ENCODE results near the gene TMEM109. TPM values are rescaled to one million over a fixed set of nuclear protein-coding genes. Genes with fewer than 3 reads are reported as not detected.
A peak's percentile ranks its signal among the peaks of the same experiment; 100 is the strongest.

Gene TMEM109
- total RNA-seq, 1 experiment from 2014 or later, result 18.2 TPM

DNA sequence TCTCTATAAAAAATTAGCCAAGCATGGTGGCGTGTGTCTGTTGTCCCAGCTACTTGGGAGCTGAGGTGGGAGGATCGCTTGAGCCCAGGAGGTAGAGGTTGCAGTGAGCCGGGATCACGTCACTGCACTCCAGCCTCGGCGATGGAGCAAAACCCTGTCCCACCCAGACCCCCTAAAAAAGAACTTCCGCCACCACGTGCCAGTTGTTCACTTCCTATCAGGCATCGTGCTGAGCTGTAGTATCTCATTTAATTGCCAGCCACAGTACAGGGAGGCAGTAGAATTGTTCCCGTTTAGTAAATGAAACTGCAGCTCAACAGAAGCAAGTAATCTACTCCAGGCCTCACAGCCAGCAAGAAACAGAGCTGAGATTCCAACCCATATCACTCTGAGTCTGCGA lies 7.3 kb downstream of the TMEM109 start:
- in situ Hi-C loops (cut with HindIII; ENCODE audit: low pct_unique_long_range_greater_than_20kb, low sequenced_read_pairs), result no loop called here

DNA sequence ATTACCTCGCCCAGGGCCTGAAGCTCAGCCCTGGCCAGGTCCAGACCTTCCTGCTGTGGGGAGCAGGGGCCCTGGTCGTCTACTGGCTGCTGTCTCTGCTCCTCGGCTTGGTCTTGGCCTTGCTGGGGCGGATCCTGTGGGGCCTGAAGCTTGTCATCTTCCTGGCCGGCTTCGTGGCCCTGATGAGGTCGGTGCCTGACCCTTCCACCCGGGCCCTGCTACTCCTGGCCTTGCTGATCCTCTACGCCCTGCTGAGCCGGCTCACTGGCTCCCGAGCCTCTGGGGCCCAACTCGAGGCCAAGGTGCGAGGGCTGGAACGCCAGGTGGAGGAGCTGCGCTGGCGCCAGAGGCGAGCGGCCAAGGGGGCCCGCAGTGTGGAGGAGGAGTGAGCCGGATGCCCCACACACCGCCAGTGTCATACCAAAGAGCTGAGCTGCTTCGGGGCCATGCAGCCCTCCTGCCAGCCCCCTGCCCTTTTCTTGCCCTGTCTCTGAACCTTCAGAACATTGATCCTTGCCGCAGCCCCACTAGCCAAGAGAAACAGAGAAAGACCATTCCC lies 7.9 kb downstream of the TMEM109 start:
- no peak for DNase-seq (ENCODE audit: low read depth)
- in situ Hi-C loops (cut with HindIII; ENCODE audit: low pct_unique_long_range_greater_than_20kb, low sequenced_read_pairs), result no loop called here

More for the DNA sequence above, 7.3 kb downstream of the TMEM109 start:
- DNase-seq (ENCODE audit: low read depth), result no peak

DNA sequence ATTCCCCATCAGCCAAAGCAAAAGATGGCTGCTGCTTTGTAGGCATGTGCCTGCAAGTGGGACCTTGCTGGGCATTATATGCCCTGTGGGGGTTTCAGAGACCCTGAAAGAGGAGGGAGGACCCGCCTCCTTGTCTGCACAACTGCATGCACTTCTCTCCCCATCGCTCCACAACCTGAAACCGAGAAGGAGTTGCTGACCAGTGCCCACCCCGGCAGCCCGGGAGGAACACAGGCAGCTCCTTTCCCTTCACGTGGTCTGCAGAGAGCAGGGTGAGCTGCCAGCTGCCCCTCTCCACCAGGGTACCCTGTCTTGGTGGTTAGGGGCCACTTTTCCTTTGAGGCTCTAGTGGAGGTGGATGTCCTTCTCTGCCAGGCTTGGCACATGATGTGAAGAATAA lies 8.9 kb downstream of the TMEM109 start:
- DNase-seq (ENCODE audit: low read depth), result no peak

DNA sequence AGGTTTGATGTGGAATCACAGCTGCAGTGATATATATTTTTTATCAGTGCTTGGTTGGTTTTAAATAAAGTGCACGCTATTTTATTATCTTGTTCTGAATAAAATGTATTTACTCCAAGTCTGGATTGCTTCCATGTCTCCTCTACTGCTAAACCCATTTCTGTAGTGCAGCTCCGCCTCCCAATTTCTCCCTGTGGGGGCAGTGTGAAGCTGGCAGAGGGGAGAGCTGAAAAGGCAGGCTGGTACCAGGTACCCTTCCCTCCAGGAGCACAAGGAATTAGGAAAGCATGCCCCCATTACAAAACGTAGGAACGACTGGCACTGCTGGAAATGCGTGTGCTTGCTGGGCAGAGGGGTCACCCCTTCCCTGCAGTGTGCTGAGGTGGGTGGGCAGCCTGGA lies 9.4 kb downstream of the TMEM109 start:
- in situ Hi-C loops (cut with HindIII; ENCODE audit: low pct_unique_long_range_greater_than_20kb, low sequenced_read_pairs), result no loop called here
- no peak for DNase-seq (ENCODE audit: low read depth)

More for the DNA sequence above, 8.9 kb downstream of the TMEM109 start:
- in situ Hi-C loops (cut with HindIII; ENCODE audit: low pct_unique_long_range_greater_than_20kb, low sequenced_read_pairs), result no loop called here

DNA sequence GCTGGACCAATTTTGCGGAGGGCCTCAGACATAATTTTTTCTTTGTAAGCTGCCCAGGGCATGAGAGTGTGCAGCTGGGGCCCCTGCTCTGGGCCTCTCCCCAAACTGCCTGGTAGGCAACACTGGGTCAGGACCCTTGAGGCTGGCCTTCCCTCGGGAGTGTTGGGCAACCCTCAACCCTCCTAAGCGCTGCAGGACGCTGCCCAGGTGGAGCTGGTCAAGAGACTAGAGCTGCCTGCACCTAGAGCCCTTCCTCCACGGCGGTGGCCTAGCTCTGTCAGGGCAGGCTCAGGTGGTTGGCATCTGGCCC lies 9.8 kb downstream of the TMEM109 start:
- no peak for DNase-seq (ENCODE audit: low read depth)
- in situ Hi-C loops (cut with HindIII; ENCODE audit: low pct_unique_long_range_greater_than_20kb, low sequenced_read_pairs), result no loop called here

DNA sequence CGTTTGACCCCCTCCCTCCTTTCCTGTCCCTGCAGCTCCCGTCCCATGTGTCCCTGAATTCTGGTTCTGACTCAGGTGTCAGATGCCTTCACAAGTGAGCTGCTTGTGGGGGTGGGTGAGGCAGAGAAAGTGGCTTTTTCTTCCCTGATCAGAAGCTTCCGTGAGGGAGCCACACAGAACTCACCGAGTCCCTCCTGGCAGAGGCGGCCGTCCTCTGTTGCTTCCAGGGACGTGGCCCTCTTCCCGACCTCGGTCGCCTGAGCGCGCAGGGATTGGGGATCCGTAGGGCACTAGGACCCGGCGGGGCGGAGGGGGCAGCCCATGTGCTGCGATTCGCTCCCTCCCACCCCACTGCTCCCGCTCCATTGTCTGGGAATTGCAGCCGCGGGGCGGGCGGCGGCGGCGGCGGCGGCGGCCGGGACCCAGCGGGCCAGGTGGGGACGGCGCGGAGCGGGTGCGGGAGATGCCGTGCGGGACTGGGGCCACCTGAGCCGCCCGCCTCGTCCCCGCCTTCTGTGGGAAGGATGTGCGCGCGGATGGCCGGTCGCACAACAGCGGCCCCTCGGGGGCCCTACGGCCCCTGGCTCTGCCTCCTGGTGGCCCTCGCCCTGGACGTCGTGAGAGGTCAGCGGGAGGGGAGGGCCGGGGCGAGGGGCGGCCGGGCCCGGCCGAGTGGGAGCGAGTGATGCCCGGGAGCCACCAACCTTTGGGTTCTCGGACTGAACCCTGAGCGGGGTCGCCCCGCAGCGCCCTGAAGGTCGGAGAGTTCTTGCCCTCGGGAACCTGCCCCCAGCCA lies 10.3 kb downstream of the TMEM109 start, which contains the start of gene TMEM132A:
TMEM132A (plus strand) TSS at position 351 of the 796 bp plus-strand sequence; CDS start at position 525, 174 bp downstream.
- in situ Hi-C loops (cut with HindIII; ENCODE audit: low pct_unique_long_range_greater_than_20kb, low sequenced_read_pairs), result no loop called here
- peak; percentile 61 for DNase-seq (ENCODE audit: low read depth)

DNA sequence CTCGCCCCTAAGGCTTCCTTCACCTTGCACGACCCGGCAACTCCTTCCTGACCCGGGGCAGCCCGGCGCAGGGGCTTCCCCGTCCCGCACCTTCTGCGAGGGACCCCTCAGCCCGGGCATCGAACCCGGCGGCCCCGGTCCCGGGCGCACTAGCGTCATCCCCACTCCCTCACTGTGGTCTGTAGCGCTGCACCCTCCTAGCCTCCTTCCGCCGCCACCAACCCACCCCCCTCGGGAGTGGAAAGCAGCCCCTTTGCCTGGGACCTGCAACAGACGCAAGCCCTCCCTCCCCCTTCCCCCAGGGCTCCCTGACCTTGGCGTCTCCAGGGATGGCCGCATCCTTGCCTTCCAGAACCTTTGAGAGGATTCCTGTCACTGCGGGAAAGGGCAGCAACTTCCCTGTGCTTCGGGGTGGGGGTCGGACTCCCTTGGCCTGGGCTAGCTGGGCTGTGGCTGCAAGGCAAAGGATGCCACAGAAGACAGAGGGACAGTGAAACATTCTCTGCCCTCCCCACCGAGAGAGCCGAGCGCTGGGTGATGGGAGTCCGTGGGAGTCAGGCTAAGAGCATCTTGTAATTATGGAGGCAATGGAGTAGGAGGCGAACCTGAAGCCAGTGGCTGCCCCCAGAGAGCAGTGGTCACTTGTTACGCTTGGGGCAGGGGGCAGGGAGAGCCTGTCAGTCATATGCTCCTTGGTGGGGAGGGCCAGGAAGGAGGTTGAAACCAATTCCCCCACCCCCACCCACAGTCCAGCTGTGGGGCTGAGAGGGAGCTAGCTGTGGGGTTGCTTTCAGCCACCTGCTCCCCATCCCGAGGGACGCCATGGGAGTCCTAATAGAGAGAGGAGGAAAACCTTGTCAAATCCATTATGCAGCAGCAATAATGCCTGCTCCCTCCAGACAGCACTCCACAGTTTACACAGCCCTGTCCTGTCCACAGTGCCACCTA lies 11.2 kb downstream of the TMEM109 start:
- in situ Hi-C loops (cut with HindIII; ENCODE audit: low pct_unique_long_range_greater_than_20kb, low sequenced_read_pairs), result no loop called here
- no peak for DNase-seq (ENCODE audit: low read depth)

DNA sequence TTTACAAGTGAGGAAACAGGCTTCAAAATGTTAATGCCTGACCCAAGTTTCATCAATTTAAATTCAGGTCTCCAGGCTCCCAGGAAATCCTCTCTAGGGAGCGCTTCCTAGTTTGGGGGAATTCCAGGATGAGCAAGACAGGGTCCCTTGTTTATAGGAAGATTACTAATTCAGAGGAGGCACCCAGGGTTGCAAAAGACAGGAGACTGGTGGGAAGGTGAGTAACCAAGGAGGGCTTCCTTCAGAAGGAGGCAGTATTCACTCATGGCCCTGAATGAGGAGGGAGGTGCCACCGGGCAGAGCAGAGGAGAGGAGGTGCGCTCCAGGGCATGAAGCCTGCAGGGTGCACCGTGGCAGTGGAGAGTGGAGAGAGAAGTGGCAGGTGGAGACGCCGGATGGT lies 11.9 kb downstream of the TMEM109 start:
- DNase-seq (ENCODE audit: low read depth), result peak; percentile 69
- in situ Hi-C loops (cut with HindIII; ENCODE audit: low pct_unique_long_range_greater_than_20kb, low sequenced_read_pairs), result no loop called here

DNA sequence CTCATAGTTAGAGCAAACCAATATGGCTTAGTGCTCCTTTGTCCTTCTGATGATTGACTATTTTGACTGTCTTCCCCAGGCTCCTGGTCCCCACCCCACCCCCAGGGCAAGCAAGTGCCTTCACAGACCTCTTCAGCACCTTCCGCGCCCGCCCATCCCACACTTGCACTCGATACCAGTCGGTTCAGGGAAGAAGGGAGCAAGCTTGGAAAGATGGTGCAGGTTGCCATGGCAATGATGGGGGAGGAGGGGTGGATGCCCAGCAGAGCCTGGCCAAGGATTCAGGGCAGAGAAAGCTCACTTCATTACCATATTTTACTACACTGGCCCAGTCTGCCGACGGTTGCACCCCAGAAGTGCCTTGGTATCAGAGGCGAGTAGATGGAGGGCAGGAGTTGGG lies 12.5 kb downstream of the TMEM109 start:
- in situ Hi-C loops (cut with HindIII; ENCODE audit: low pct_unique_long_range_greater_than_20kb, low sequenced_read_pairs), result no loop called here
- no peak for DNase-seq (ENCODE audit: low read depth)

DNA sequence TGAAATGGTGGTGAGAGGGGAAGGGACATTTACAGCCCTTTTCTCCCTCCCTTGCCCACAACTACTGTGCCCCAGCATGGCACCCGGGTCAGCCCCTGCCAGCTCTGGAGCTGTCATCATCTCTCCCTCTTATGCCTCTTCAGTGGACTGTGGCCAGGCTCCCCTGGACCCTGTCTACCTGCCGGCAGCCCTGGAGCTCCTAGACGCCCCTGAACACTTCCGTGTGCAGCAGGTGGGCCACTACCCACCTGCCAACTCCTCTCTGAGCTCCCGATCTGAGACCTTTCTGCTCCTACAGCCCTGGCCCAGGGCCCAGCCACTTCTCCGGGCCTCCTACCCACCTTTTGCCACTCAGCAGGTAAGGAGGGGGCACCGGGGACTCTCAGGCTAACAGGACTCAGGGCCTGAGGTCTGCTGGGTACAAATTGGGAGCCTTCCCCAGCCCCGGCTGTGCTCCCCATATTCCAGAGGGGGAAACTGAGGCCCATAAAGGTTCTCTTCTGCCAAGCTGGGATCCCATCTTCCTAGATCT lies 13.2 kb downstream of the TMEM109 start:
- DNase-seq (ENCODE audit: low read depth), result no peak
- in situ Hi-C loops (cut with HindIII; ENCODE audit: low pct_unique_long_range_greater_than_20kb, low sequenced_read_pairs), result no loop called here

DNA sequence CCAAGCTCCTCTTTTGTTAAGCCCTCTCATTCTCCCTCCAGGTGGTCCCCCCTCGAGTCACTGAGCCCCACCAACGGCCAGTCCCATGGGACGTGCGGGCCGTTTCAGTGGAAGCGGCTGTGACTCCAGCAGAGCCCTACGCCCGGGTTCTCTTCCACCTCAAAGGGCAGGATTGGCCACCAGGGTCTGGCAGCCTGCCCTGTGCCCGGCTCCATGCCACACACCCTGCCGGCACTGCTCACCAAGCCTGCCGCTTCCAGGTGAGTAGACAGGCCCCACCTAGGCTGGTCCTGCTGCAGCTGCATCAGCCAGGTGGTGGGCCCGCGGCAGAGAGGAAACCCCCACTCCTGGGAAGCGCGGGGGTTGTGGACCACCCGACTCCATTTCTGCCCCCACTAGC lies 13.6 kb downstream of the TMEM109 start:
- in situ Hi-C loops (cut with HindIII; ENCODE audit: low pct_unique_long_range_greater_than_20kb, low sequenced_read_pairs), result no loop called here
- DNase-seq (ENCODE audit: low read depth), result no peak

DNA sequence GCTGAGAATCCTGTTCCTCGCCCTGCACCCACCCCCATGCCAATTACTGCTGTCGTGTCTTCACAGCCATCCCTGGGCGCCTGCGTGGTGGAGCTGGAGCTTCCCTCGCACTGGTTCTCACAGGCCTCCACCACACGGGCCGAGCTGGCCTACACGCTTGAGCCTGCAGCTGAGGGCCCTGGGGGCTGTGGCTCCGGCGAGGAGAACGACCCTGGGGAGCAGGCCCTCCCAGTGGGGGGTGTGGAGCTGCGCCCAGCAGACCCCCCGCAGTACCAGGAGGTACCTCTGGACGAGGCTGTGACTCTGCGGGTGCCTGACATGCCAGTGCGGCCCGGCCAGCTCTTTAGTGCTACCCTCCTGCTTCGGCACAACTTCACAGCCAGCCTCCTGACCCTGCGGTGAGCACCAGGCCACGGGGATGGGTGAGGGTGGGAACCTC lies 14.6 kb downstream of the TMEM109 start:
- DNase-seq (ENCODE audit: low read depth), result no peak
- in situ Hi-C loops (cut with HindIII; ENCODE audit: low pct_unique_long_range_greater_than_20kb, low sequenced_read_pairs), result no loop called here

DNA sequence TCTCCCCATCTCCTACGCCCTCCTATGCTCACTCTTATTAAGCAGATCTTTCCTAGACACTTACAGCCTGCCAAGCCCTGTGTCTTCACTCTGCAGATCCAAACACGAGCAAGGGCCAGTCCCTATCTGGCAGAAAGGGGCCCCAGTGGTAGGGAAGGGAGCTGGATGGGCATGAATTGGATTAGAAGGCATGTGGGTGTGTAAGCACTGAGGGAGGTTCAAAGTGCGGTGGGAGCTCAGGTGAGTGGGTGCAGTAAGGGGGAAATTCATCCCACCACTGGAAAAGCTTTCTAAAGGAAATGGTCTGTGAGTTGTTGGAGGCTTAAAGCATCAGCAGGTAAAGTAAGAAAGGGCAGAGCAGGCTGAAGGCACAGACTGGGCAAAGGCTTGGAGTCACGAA lies 15.8 kb downstream of the TMEM109 start:
- no peak for DNase-seq (ENCODE audit: low read depth)
- in situ Hi-C loops (cut with HindIII; ENCODE audit: low pct_unique_long_range_greater_than_20kb, low sequenced_read_pairs), result no loop called here

DNA sequence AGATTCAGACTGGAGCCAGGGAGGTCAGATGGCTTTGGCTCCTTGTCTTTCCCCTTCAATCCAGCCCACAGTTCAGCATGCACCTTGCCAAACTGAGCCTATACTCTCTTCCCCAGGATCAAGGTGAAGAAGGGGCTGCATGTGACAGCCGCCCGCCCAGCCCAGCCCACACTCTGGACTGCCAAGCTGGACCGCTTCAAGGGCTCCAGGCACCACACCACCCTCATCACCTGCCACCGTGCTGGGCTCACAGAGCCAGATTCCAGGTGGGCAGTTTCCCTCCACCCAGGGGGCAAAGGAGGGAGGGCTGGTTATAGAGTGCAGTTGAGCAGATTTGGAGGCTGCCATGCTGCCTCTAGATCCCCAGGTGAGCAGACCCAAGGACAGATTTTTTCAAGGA lies 16.4 kb downstream of the TMEM109 start:
- in situ Hi-C loops (cut with HindIII; ENCODE audit: low pct_unique_long_range_greater_than_20kb, low sequenced_read_pairs), result no loop called here
- no peak for DNase-seq (ENCODE audit: low read depth)

DNA sequence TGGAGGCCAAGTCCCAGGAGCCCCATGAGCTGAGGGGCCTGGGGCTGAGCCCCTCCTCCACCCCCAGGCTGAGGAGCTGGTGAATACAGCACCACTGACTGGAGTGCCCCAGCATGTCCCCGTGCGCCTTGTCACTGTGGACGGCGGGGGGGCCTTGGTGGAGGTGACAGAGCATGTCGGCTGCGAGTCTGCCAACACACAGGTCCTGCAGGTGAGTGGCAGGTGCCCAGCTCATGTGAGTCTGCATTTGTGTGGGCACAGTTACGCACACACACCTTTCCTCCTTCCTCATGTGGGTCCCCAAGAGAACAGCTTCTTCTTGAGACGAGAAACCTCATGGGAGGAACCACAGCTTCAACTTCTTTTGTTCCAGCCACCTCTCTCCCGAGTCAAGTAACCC lies 18.0 kb downstream of the TMEM109 start:
- in situ Hi-C loops (cut with HindIII; ENCODE audit: low pct_unique_long_range_greater_than_20kb, low sequenced_read_pairs), result no loop called here
- DNase-seq (ENCODE audit: low read depth), result no peak

DNA sequence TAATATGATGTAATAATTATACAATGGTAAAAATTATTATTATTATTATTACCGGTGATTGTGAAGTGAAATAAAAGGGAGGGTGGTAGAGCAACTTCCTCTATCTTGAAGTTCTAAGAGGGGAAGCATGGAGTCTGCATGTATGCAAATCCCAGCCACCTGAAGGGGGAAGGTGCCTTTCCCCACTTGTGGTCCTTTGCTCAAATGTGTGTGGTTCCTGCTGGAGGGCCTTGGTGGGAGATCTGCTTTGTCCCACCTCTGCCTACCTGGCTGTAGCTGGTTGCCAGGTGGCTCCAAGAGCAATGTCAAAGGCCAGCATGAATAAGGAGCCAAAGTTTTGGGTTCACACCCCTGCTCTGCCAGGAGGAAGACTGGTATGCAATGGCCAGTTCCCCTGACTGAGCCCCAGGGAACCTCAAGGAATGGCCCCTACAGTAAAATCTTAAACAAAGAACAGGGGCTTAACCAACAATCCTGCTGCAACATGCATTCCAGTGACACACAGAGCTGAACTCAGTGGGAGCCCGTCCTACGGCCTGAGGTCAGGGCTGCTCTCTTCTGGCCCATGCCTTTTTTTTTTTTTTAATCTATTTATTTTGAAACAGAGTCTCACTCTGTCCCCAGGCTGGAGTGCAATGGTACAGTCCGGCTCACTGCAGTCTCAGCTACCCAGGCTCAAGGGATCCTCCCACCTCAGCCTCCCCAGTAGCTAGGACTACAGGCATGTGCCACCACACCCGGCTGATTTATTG lies 18.8 kb downstream of the TMEM109 start:
- in situ Hi-C loops (cut with HindIII; ENCODE audit: low pct_unique_long_range_greater_than_20kb, low sequenced_read_pairs), result no loop called here
- no peak for DNase-seq (ENCODE audit: low read depth)

DNA sequence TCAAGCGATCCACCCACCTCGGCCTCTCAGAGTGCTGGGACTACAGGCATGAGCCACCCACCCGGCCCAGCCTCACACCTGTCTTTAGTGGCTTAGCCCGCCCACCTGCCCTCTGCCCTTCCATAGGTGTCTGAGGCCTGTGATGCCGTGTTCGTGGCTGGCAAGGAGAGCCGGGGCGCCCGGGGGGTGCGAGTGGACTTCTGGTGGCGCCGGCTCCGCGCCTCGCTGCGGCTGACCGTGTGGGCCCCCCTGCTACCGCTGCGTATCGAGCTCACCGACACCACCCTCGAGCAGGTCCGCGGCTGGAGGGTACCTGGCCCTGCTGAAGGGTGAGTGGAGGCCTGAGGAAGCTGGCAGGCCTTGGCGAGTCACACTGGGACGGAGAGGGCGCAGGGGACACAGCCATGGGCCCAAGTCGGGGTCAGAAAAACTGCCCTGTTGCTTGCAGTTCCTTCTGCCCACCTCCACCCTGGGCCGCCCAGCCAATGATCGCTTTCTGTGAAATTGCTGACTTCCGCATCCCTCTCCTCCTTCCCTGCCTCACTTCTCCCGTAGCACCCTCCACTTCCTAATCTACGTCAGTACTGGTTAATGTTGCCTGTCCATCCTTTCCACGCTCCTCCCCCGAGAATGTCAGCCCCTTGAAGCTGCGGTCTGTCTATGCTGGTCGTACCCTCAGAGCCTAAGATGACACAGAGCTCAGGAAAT lies 19.6 kb downstream of the TMEM109 start:
- in situ Hi-C loops (cut with HindIII; ENCODE audit: low pct_unique_long_range_greater_than_20kb, low sequenced_read_pairs), result no loop called here
- DNase-seq (ENCODE audit: low read depth), result no peak

All from Caki2 (cell line).